22Rv1 (cell line): ENCODE data around the gene PCMT1.

Experiments used
- ZFX ChIP-seq: fragments of 450-650 bp; IDR thresholded peaks from 2 replicates; pipeline ENCODE4 v1.6.1; 2017; ENCODE audit warnings: antibody characterized with exemption, borderline replicate concordance
- TF ChIP-seq, protein P1 (sequence below): fragments of 450-650 bp; IDR thresholded peaks from 2 replicates; pipeline ENCODE4 v1.5.1; 2017; ENCODE audit warnings: mild to moderate bottlenecking

DNA sequence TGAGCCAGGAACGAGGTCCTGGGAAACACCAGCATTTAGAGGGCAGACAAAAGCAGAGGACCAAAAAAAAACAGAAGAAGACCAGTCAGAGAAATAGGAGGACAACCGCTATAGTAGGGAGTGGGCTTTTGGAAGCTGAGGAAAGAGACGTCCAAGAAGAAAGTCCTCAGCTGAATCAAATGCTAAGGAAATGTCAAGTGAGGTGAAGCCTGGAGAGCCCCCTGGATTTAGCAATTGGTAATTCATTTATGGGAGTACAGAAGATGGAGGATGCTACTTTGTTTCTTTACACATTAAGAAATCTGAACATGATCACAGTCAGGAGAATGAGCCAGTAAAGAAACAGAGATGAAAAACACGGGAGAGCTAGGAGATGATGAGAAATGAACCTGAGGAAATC is 73.5 kb downstream of the PCMT1 start:
- TF ChIP-seq, protein P1, sequence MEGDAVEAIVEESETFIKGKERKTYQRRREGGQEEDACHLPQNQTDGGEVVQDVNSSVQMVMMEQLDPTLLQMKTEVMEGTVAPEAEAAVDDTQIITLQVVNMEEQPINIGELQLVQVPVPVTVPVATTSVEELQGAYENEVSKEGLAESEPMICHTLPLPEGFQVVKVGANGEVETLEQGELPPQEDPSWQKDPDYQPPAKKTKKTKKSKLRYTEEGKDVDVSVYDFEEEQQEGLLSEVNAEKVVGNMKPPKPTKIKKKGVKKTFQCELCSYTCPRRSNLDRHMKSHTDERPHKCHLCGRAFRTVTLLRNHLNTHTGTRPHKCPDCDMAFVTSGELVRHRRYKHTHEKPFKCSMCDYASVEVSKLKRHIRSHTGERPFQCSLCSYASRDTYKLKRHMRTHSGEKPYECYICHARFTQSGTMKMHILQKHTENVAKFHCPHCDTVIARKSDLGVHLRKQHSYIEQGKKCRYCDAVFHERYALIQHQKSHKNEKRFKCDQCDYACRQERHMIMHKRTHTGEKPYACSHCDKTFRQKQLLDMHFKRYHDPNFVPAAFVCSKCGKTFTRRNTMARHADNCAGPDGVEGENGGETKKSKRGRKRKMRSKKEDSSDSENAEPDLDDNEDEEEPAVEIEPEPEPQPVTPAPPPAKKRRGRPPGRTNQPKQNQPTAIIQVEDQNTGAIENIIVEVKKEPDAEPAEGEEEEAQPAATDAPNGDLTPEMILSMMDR, result no peak
- no peak for TF ChIP-seq ZFX
